ENCODE measurements around the gene GRM6. TPM values are rescaled to one million over a fixed set of nuclear protein-coding genes. Genes with fewer than 3 reads are reported as not detected.

Gene GRM6
- total RNA-seq (2022; extraction: Qiagen RNA extraction; ENCODE audit: low read depth), result not detected in 5 replicates

DNA sequence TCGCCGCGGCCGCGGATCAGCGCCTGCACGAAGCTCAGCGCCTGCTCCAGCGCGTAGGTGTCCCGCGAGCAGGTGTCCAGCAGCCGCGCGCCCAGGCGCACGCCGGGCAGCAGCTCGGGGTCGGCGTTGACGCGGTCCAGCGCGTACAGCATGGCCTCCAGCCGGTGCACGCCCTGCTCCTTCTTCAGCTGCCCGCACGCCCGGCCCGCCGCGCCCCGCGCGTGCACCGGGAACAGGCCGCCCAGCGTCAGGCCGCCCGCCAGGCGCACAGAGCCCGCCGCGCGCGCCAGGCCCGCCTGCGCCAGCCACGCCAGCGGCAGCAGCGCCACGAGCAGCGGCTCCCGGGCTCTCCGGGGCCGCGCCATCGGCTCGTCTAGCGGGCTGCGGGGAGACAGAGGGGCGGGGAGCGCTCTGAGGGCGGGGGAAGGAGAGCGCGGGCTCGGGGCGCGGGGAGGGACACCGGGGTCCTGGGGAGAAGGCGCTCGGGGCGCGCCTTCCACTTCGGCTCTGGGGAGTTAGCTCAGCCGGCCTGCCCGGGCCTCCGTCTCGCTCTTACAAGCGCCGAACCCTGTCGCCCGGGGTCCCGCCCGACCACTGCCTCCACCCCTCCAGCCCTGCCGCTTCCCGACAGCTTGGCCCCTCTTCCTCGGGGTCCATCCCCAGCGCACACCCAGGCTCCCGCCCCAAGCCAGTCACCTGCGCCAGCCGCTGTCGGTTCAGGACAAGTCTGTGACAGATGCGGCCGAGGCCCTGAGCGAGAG is at the start of gene GRM6:
TSS of gene GRM6 (minus strand) at position 741 of the 761 bp plus-strand sequence. CDS start at position 365, 376 bp downstream.

DNA sequence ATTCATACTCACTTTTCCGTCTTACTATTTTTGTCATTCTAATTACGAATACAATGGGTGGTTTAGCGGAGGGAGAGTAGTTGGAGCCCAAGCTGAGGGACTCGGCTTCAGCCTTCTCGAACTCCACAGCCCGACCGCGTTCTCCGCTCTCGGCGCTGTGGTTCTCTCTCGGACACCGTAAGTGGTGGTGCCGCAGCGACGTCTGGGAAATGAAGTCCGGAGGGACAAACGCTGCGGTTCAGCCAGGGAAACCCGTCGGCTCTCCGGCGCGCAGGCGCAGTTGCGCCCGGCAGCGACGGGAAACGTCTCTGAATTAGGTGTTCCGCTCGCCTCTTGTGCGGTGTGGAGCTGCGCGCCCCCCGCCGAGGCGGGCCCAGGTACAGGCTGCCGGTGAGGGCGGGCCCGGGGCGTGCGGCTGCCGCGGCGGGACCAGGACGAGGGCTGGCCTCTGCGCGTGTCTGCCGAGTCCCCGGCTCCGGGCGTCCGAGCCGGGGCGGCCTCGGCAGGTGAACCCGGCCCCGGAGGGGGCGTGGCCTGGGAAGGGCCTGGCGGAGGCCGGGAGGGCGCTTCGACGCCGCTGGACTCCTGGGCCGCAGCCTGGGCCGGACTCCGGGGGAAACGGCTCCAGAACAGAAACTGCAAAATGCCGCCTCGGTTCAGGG is 28.5 kb upstream of the GRM6 start, which contains the start of gene ZNF879:
TSS of gene ZNF879 (plus strand) at position 277 of the 662 bp plus-strand sequence. CDS start 1,201 bp downstream, outside the sequence.

DNA sequence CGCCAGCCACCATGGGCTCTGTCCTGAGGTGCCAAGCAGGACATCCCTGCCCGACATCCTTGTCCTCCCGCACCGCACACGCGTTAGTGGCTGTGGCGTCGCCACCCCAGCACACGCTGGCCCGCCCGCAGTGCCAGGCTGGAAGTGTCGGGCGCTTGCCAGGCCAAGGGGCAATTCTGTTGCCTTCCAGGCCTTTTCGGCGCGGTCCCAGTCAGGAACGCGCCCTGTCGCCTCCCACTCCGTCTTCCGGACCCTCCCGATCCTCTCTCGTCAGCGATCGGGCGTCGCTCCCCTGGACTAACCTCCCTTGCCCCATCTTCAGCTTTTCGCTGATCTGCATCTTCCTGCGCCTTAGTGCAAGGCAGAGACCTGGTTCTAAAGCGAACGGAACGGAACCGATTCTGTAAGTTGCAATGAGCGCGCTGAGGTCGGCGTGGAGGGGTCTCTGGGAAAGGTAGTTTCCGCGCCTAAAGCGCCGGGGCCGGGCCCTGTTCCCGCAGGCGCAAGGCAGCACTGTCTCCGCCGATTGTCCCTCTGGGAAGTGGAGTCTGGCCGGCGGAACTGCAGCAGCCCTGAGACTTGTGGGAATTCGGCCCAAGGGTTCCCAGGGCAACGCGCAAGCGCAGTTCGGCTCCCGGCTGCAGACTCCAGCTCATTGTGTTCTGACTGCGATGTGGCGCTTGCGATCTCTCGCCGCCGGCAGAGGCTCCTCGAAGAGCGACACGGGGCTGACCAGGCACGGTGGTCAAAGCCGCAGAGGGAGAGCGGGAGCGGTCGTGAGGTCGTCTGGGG is 54.4 kb downstream of the GRM6 start, which contains the start of gene ZNF454:
TSS of gene ZNF454 (plus strand) at position 630 of the 792 bp plus-strand sequence. CDS start 1,594 bp downstream, outside the sequence.

Other genes starting within 250 kb of the GRM6 start
- 3.2 to 5.4 TPM (median 5.0 TPM) in 5 replicates for gene ZNF354B, start 135.4 kb downstream of the GRM6 start, total RNA-seq (2022; extraction: Qiagen RNA extraction; ENCODE audit: low read depth)
- not detected in 5 replicates for gene ZFP2, start 99.4 kb downstream of the GRM6 start, total RNA-seq (2022; extraction: Qiagen RNA extraction; ENCODE audit: low read depth)
- not detected in 5 replicates for gene ZNF454, start 54.1 kb downstream of the GRM6 start, total RNA-seq (2022; extraction: Qiagen RNA extraction; ENCODE audit: low read depth)
- 0.51 to 1.1 TPM (median 0.90 TPM) in 5 replicates for gene ZNF879, start 28.5 kb upstream of the GRM6 start, total RNA-seq (2022; extraction: Qiagen RNA extraction; ENCODE audit: low read depth)
- 0.50 to 1.0 TPM (median 0.70 TPM) in 5 replicates for gene ZNF354C, start 65.1 kb upstream of the GRM6 start, total RNA-seq (2022; extraction: Qiagen RNA extraction; ENCODE audit: low read depth)